Measurements from ENCODE around the gene PRR9. TPM values are rescaled to one million over a fixed set of nuclear protein-coding genes. Genes with fewer than 3 reads are reported as not detected.

PRR9 gene
- total and polyA plus RNA-seq, 2 of the 8 experiments (the other 6 are each of a cell fraction or from before 2014, with no cell fraction given) = not detected

DNA sequence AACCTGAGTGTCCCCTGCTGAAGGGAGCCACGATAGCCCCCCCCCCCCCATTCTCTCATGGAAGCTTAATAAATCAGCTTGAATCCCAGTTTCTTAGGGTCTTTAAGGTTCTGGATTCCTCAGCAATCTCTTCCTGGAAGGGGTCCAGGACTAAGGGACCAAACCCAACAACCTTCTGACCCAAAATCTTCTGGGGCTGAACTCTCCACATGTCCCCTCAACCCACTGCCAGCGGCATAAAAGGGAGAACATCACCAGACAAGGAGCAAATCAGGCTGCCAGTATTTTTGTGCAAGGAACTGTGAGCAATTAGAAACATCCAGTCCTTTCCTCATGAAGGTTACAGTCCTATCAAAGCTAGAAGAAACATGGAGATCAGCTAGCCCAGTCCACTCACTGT lies 29.4 kb downstream of the PRR9 start:
- no peak overlapping the region for H2BK20ac ChIP-seq (ENCODE audit: low read length)
- no peaks in the 10 kb centered on the region for H3K79me1 ChIP-seq (ENCODE audit: low read depth, low read length)
- no peak overlapping the region for H3K27ac ChIP-seq (ENCODE audit: low read depth, low read length)
- no peak overlapping the region for H2BK15ac ChIP-seq (ENCODE audit: low read length)
- H4K91ac ChIP-seq (replicated peaks; ENCODE audit: insufficient read length, low read length) = no peak overlapping the region
- H3K23ac ChIP-seq (ENCODE audit: insufficient read length) = no peak overlapping the region
- H3K9ac ChIP-seq (replicated peaks in 1 of 4; ENCODE audit: extremely low read depth in 1 of 4, low read depth in 3 of 4, low read length in 3 of 4) = no peak overlapping the region
- H3K14ac ChIP-seq (ENCODE audit: insufficient read length) = no peak overlapping the region
- H2BK120ac ChIP-seq (replicated peaks; ENCODE audit: low read depth, low read length) = no peak overlapping the region
- H3K79me2 ChIP-seq (ENCODE audit: control insufficient read depth in 1 of 2, insufficient read depth in 2 of 2, low read length in 2 of 2) = no peaks in the 10 kb centered on the region
- DNase-seq (ENCODE audit: low read depth in 1 of 2, low spot score in 2 of 2) (no peak), FAIRE-seq (no peak)
- H3K4me2 ChIP-seq (ENCODE audit: insufficient read depth in 1 of 2, low read depth in 2 of 2, low read length in 2 of 2) = no peak overlapping the region
- H2BK12ac ChIP-seq (ENCODE audit: low read depth, low read length) = no peak overlapping the region
- H3K4me3 ChIP-seq (ENCODE audit: extremely low read depth in 1 of 4, insufficient read depth in 2 of 4, low read depth in 3 of 4, low read length in 4 of 4) = no peak overlapping the region
- no peak overlapping the region for H4K8ac ChIP-seq (ENCODE audit: extremely low read depth, insufficient read depth, low read length)
- peaks cover 2 to 9% of the 10 kb centered on the region in 2 experiments; a peak in 2 of 4 replicates for H3K9me3 ChIP-seq (ENCODE audit: insufficient read depth in 2 of 2, low read depth in 1 of 2, low read length in 1 of 2)
- no peaks in the 10 kb centered on the region for H3K36me3 ChIP-seq (ENCODE audit: control insufficient read depth in 2 of 4, insufficient read depth in 4 of 4, low read length in 3 of 4)
- H3K23me2 ChIP-seq (ENCODE audit: low read depth, low read length) = peaks cover 10% of the 10 kb centered on the region; the same call in 1 of the 2 replicates
- H3K4ac ChIP-seq (replicated peaks; ENCODE audit: insufficient read length, low read depth, low read length) = no peak overlapping the region
- H3K18ac ChIP-seq (ENCODE audit: extremely low read depth, low read length) = no peak overlapping the region
- no peak overlapping the region for H2AK5ac ChIP-seq (ENCODE audit: low read depth, low read length)
- CTCF ChIA-PET (ENCODE audit: partially characterized antibody) = interaction anchor here (2.7 to 3.1 kb wide), 2 partner anchors 18 to 42 kb away, joined by 6 to 10 read pairs; no protein-coding TSS in a partner anchor
- POLR2A ChIA-PET (ENCODE audit: partially characterized antibody) = no interaction called here
- TF ChIP-seq POU5F1 (IDR thresholded peaks at IDR 0.05; ENCODE audit: low read depth, low read length) (no peak), SRF (IDR thresholded peaks at IDR 0.05; ENCODE audit: low read depth, low read length) (no peak), TAF7 (optimal IDR thresholded peaks at IDR 0.05; ENCODE audit: borderline replicate concordance, low read depth, low read length) (no peak), JUND (IDR thresholded peaks at IDR 0.05; ENCODE audit: low read length) (no peak), SIN3A (conservative IDR thresholded peaks at IDR 0.05 in 1 of 2, IDR thresholded peaks at IDR 0.05 in 1 of 2; ENCODE audit: low read depth in 1 of 2, low read length in 2 of 2) (no peak), TBP (IDR thresholded peaks at IDR 0.05; ENCODE audit: low read depth, low read length) (no peak), CHD1 (IDR thresholded peaks at IDR 0.05; ENCODE audit: low read depth, low read length) (no peak), FOSL1 (IDR thresholded peaks at IDR 0.05; ENCODE audit: insufficient read depth, low read depth, low read length) (no peak)
- no peaks in the 10 kb centered on the region for H3K4me1 ChIP-seq (replicated peaks in 1 of 4; ENCODE audit: control insufficient read depth in 3 of 4, insufficient read depth in 4 of 4, low read length in 3 of 4)
- H4K5ac ChIP-seq (ENCODE audit: insufficient read length, low read depth, low read length) = no peak overlapping the region
- H2BK5ac ChIP-seq (ENCODE audit: low read depth, low read length) = no peak overlapping the region
- H4K20me1 ChIP-seq (replicated peaks in 1 of 2; ENCODE audit: control insufficient read depth in 1 of 2, insufficient read depth in 2 of 2, low read length in 2 of 2) = no peaks in the 10 kb centered on the region
- no peak overlapping the region for H3K56ac ChIP-seq (replicated peaks; ENCODE audit: insufficient read length, low read depth, low read length)
- 74% methylated on average over 2 of the region's 2 CpGs; no CpG with 5 or more reads in 1 of the 2 experiments for WGBS, 2 experiments (ENCODE audit: extremely low coverage in 1 of 2, insufficient coverage in 1 of 2, insufficient read length in 1 of 2, insufficient replicate concordance in 2 of 2, low coverage in 1 of 2, low lambda C conversion rate in 2 of 2, missing lambda C conversion rate in 1 of 2)
- H2AFZ ChIP-seq (ENCODE audit: low read length) = no peak overlapping the region
- no peaks in the 10 kb centered on the region for H3K27me3 ChIP-seq (replicated peaks in 1 of 4; ENCODE audit: control insufficient read depth in 3 of 4, extremely low read depth in 1 of 4, insufficient read depth in 3 of 4, low read length in 3 of 4)

Measured in H1 (cell line).